ENCODE data around the gene ITIH3. TPM values are rescaled to one million over a fixed set of nuclear protein-coding genes. Genes with fewer than 3 reads are reported as not detected.

ITIH3 gene
- total RNA-seq, 1 experiment from 2014 or later, result not detected

DNA sequence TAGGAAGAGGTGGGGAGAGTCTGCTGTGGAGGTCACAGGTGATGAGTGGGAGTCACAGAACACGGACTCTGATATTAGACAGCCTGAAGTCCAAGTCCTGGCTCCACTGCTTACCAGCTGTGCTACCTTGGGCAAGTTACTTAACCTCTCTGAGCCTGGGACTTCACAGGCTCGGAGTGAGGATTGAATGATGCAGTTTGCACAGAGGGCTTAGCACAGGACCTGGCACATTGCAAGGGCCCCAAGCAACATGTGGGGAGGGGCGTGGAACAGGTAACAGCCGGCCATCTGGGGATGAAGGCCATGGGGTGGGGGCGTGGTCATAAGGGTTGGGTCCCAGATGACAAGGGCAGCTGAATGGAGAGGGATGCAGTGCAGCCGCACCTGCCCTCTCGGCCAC, 4.3 kb upstream of the ITIH3 start:
- Histone ChIP-seq H3K79me2 (ENCODE audit: insufficient read depth, low read length) (no peaks in the 10 kb centered on the region), H3K27me3 (ENCODE audit: insufficient read depth, low read length) (no peaks in the 10 kb centered on the region), H2AK5ac (ENCODE audit: insufficient read length, low read length) (no peak overlapping the region), H2BK5ac (ENCODE audit: insufficient read length, low read length) (no peak overlapping the region), H2BK12ac (ENCODE audit: insufficient read length, low read depth, low read length) (no peak overlapping the region), H4K5ac (ENCODE audit: insufficient read length, low read depth, low read length) (no peak overlapping the region), H4K91ac (ENCODE audit: insufficient read length, low read depth, low read length) (no peak overlapping the region), H3K27ac (ENCODE audit: insufficient read length, low read depth, low read length) (no peak overlapping the region), H4K8ac (replicated peaks; ENCODE audit: insufficient read length, low read depth, low read length) (no peak overlapping the region), H2BK120ac (ENCODE audit: low read depth, low read length, poor library complexity, severe bottlenecking) (no peak overlapping the region), H4K20me1 (ENCODE audit: control insufficient read depth, insufficient read depth, insufficient read length) (no peaks in the 10 kb centered on the region), H2BK20ac (ENCODE audit: low read depth, low read length, poor library complexity, severe bottlenecking) (no peak overlapping the region), H3T11ph (ENCODE audit: low read length) (no peak overlapping the region), H3K4me2 (ENCODE audit: insufficient read depth, insufficient read length, low read length) (no peak overlapping the region), H3K23me2 (ENCODE audit: insufficient read length, low read depth, low read length, poor library complexity, severe bottlenecking) (no peaks in the 10 kb centered on the region), H3K9me3 (ENCODE audit: control insufficient read depth, low read depth, low read length) (no peaks in the 10 kb centered on the region), H3K9ac (ENCODE audit: extremely low read depth, insufficient read length, low read length) (no peak overlapping the region), H3K23ac (ENCODE audit: insufficient read length, low read depth, low read length) (no peak overlapping the region), H3K4me1 (ENCODE audit: insufficient read depth, low read length) (no peaks in the 10 kb centered on the region), H3K4ac (ENCODE audit: low read depth, low read length) (no peak overlapping the region), H2AFZ (ENCODE audit: low read length) (no peak overlapping the region), H3K79me1 (ENCODE audit: insufficient read depth, low read depth, low read length, poor library complexity, severe bottlenecking) (no peaks in the 10 kb centered on the region), H3K18ac (ENCODE audit: insufficient read length, low read depth, low read length) (no peak overlapping the region), H2BK15ac (ENCODE audit: low read depth, low read length) (no peak overlapping the region), H3K14ac (ENCODE audit: insufficient read depth, low read length) (no peak overlapping the region; the same call in 1 of the 2 replicates), H3K56ac (ENCODE audit: insufficient read length, low read depth, low read length) (no peak overlapping the region)
- TF ChIP-seq, protein P1, sequence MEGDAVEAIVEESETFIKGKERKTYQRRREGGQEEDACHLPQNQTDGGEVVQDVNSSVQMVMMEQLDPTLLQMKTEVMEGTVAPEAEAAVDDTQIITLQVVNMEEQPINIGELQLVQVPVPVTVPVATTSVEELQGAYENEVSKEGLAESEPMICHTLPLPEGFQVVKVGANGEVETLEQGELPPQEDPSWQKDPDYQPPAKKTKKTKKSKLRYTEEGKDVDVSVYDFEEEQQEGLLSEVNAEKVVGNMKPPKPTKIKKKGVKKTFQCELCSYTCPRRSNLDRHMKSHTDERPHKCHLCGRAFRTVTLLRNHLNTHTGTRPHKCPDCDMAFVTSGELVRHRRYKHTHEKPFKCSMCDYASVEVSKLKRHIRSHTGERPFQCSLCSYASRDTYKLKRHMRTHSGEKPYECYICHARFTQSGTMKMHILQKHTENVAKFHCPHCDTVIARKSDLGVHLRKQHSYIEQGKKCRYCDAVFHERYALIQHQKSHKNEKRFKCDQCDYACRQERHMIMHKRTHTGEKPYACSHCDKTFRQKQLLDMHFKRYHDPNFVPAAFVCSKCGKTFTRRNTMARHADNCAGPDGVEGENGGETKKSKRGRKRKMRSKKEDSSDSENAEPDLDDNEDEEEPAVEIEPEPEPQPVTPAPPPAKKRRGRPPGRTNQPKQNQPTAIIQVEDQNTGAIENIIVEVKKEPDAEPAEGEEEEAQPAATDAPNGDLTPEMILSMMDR (conservative IDR thresholded peaks at IDR 0.05), result no peak
- Mint-ChIP-seq H3K9me3 (no peaks in the 10 kb centered on the region; a peak in 1 of 5 replicates), H3K36me3 (ENCODE audit: insufficient read depth in 1 of 3, low read depth in 3 of 3) (no peaks in the 10 kb centered on the region; a peak in 1 of 7 replicates), H3K27me3 (ENCODE audit: low read depth) (peaks cover 2% of the 10 kb centered on the region), H3K27ac (no peak overlapping the region; a peak in 1 of 7 replicates), H3K4me3 (no peak overlapping the region), H3K4me1 (no peaks in the 10 kb centered on the region)
- DNase-seq, result no peak
- no CpG with 5 or more reads among the region's 7 CpGs for WGBS (ENCODE audit: extremely low coverage, insufficient read length, low lambda C conversion rate)

All from H9 (cell line).